H9 (cell line): ENCODE measurements around the gene BMPER. TPM values are rescaled to one million over a fixed set of nuclear protein-coding genes. Genes with fewer than 3 reads are reported as not detected.

Experiments used
- DNase-seq: peaks from one replicate; pipeline ENCODE4 v3.0.0-alpha.2; 2017
- H2AFZ ChIP-seq: one replicate; pipeline ENCODE4 v1.6.1; 2013; ENCODE audit warnings: mild to moderate bottlenecking, low read length, control low read depth, moderate library complexity
- H2AK5ac ChIP-seq: 2 replicates; pipeline ENCODE4 v1.6.1; 2013; ENCODE audit warnings: low read length, control low read depth, mixed read lengths; ENCODE audit not compliant: insufficient read length
- H2BK120ac ChIP-seq: one replicate; pipeline ENCODE4 v1.6.1; 2013; ENCODE audit warnings: low read depth, mild to moderate bottlenecking, low read length, control low read depth, inconsistent platforms; ENCODE audit not compliant: poor library complexity, severe bottlenecking
- H2BK12ac ChIP-seq: 2 replicates; pipeline ENCODE4 v1.6.1; 2013; ENCODE audit warnings: low read length, control low read depth, mixed read lengths, low read depth; ENCODE audit not compliant: insufficient read length
- H2BK15ac ChIP-seq: 2 replicates; pipeline ENCODE4 v1.6.1; 2013; ENCODE audit warnings: low read depth, low read length, control low read depth
- H2BK20ac ChIP-seq: one replicate; pipeline ENCODE4 v1.6.1; 2013; ENCODE audit warnings: low read depth, mild to moderate bottlenecking, low read length, control low read depth, inconsistent platforms; ENCODE audit not compliant: poor library complexity, severe bottlenecking
- H2BK5ac ChIP-seq: 2 replicates; pipeline ENCODE4 v1.6.1; 2013; ENCODE audit warnings: low read length, control low read depth, mixed read lengths; ENCODE audit not compliant: insufficient read length
- H3K14ac ChIP-seq: 2 replicates; pipeline ENCODE4 v1.6.1; 2013; ENCODE audit warnings: low read length, control low read depth; ENCODE audit not compliant: insufficient read depth
- H3K18ac ChIP-seq: 2 replicates; pipeline ENCODE4 v1.6.1; 2013; ENCODE audit warnings: low read depth, mild to moderate bottlenecking, mixed read lengths, low read length, control low read depth; ENCODE audit not compliant: insufficient read length
- H3K23ac ChIP-seq: 2 replicates; pipeline ENCODE4 v1.6.1; 2013; ENCODE audit warnings: low read length, control low read depth, mixed read lengths, low read depth; ENCODE audit not compliant: insufficient read length
- H3K23me2 ChIP-seq: 2 replicates; pipeline ENCODE4 v1.6.1; 2013; ENCODE audit warnings: low read depth, mild to moderate bottlenecking, mixed read lengths, low read length, control low read depth; ENCODE audit not compliant: insufficient read length, poor library complexity, severe bottlenecking
- H3K27ac ChIP-seq: 2 replicates; pipeline ENCODE4 v1.5.1; 2013; ENCODE audit warnings: low read length, control low read depth, mixed read lengths, low read depth; ENCODE audit not compliant: insufficient read length
- H3K27me3 ChIP-seq: 2 replicates; pipeline ENCODE4 v1.6.1; 2013; ENCODE audit warnings: low read length, control low read depth, inconsistent platforms; ENCODE audit not compliant: insufficient read depth
- H3K4ac ChIP-seq: 2 replicates; pipeline ENCODE4 v1.6.1; 2013; ENCODE audit warnings: low read depth, mild to moderate bottlenecking, control low read depth, inconsistent platforms, low read length, moderate library complexity
- H3K4me1 ChIP-seq: 2 replicates; pipeline ENCODE4 v1.6.1; 2013; ENCODE audit warnings: low read length, control low read depth, inconsistent platforms; ENCODE audit not compliant: insufficient read depth
- H3K4me2 ChIP-seq: 2 replicates; pipeline ENCODE4 v1.6.1; 2013; ENCODE audit warnings: low read length, control low read depth, mixed read lengths; ENCODE audit not compliant: insufficient read length, insufficient read depth
- H3K56ac ChIP-seq: 2 replicates; pipeline ENCODE4 v1.6.1; 2013; ENCODE audit warnings: low read depth, mild to moderate bottlenecking, mixed read lengths, low read length, control low read depth; ENCODE audit not compliant: insufficient read length
- H3K79me1 ChIP-seq: 2 replicates; pipeline ENCODE4 v1.6.1; 2013; ENCODE audit warnings: low read depth, mild to moderate bottlenecking, moderate library complexity, low read length, control low read depth, inconsistent platforms; ENCODE audit not compliant: insufficient read depth, poor library complexity, severe bottlenecking
- H3K79me2 ChIP-seq: 2 replicates; pipeline ENCODE4 v1.6.1; 2013; ENCODE audit warnings: low read length, control low read depth, inconsistent platforms; ENCODE audit not compliant: insufficient read depth
- H3K9ac ChIP-seq: 2 replicates; pipeline ENCODE4 v1.6.1; 2013; ENCODE audit warnings: low read length, control low read depth, mixed read lengths; ENCODE audit not compliant: insufficient read length; ENCODE audit errors: extremely low read depth
- H3K9me3 ChIP-seq: one replicate; pipeline ENCODE4 v1.6.1; 2013; ENCODE audit warnings: low read depth, low read length, inconsistent platforms; ENCODE audit not compliant: control insufficient read depth
- H3T11ph ChIP-seq: one replicate; pipeline ENCODE4 v1.6.1; 2013; ENCODE audit warnings: mild to moderate bottlenecking, low read length, control low read depth, inconsistent platforms
- H4K20me1 ChIP-seq: one replicate; pipeline ENCODE4 v1.6.1; 2013; ENCODE audit not compliant: control insufficient read depth, insufficient read length, insufficient read depth
- H4K5ac ChIP-seq: 2 replicates; pipeline ENCODE4 v1.6.1; 2013; ENCODE audit warnings: low read depth, mild to moderate bottlenecking, mixed read lengths, low read length, control low read depth; ENCODE audit not compliant: insufficient read length
- H4K8ac ChIP-seq: replicated peaks from 2 replicates; pipeline ENCODE4 v1.6.1; 2013; ENCODE audit warnings: low read length, control low read depth, mixed read lengths, low read depth; ENCODE audit not compliant: insufficient read length
- H4K91ac ChIP-seq: 2 replicates; pipeline ENCODE4 v1.6.1; 2013; ENCODE audit warnings: low read depth, mild to moderate bottlenecking, moderate library complexity, mixed read lengths, low read length, control low read depth; ENCODE audit not compliant: insufficient read length
- H3K27ac Mint-ChIP-seq, 3 experiments: 2 replicates in 2 of 3; 3 replicates in 1 of 3; pipeline ENCODE4 v1.8.0; 2020 to 2021; ENCODE audit warnings: mixed read lengths in 3 of 3, mild to moderate bottlenecking in 1 of 3, moderate library complexity in 1 of 3
- H3K27me3 Mint-ChIP-seq: 2 replicates; pipeline ENCODE4 v1.8.0; 2021; ENCODE audit warnings: low read depth, mild to moderate bottlenecking, moderate library complexity, mixed read lengths
- H3K36me3 Mint-ChIP-seq, 3 experiments: 2 replicates in 2 of 3; 3 replicates in 1 of 3; pipeline ENCODE4 v1.8.0; 2020 to 2021; ENCODE audit warnings: low read depth in 3 of 3, mixed read lengths in 3 of 3; ENCODE audit not compliant: insufficient read depth in 1 of 3
- H3K4me1 Mint-ChIP-seq, 2 experiments: 2 replicates each; pipeline ENCODE4 v1.8.0; 2020; ENCODE audit warnings: mixed read lengths in 2 of 2
- H3K4me3 Mint-ChIP-seq, 2 experiments: 2 replicates in 1 of 2; 3 replicates in 1 of 2; pipeline ENCODE4 v1.8.0; 2020 to 2021; ENCODE audit warnings: mild to moderate bottlenecking in 2 of 2, mixed read lengths in 2 of 2, moderate library complexity in 1 of 2
- H3K9me3 Mint-ChIP-seq, 2 experiments: 2 replicates in 1 of 2; 3 replicates in 1 of 2; pipeline ENCODE4 v1.8.0; 2020; ENCODE audit warnings: mild to moderate bottlenecking in 2 of 2, mixed read lengths in 2 of 2, moderate library complexity in 1 of 2
- WGBS: extraction: QIAGEN DNeasy Blood & Tissue Kit; methylation state at CpG from one replicate; pipeline ENCODE4 v1.1.7; 2013; ENCODE audit warnings: missing lambda C conversion rate, low lambda C conversion rate, mixed read lengths; ENCODE audit not compliant: insufficient read length; ENCODE audit errors: extremely low coverage; 5-methylcytosine and 5-hydroxymethylcytosine counted together
- total RNA-seq: library from RNA; stranded (reverse); gene quantifications from 2 replicates; pipeline ENCODE4 v1.2.1, GENCODE V29; 2021
- TF ChIP-seq, protein P1 (sequence below): fragments of 200-600 bp; sonication (generic); conservative IDR thresholded peaks from 3 replicates; pipeline ENCODE4 v1.8.0; 2021; ENCODE audit warnings: antibody characterized with exemption, mild to moderate bottlenecking

BMPER gene
- total RNA-seq, 1 experiment from 2014 or later = 0.20 TPM

DNA sequence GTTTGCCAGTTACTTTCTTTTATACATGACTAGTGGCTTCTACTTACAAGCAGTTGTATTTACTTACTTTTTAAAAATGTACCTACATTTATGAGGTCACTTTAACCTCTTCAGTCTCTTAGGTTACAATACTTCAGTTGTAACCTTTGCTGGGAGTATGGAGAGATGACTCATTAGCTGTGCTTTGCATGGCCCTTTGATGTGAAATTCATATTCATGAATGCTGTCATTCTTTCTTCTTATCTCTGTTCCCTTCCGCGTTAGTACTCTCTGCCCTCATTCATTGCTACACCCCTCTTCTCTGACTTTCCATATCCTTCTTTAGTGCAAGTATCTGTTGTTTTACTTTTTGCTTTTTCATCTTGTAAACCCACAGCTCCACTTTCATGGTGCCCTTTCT is 164.3 kb downstream of the BMPER start:
- H3K4ac ChIP-seq = no peak overlapping the region
- no peak overlapping the region for H3K4me2 ChIP-seq
- Mint-ChIP-seq H3K36me3 (no peaks in the 10 kb centered on the region; a peak in 2 of 7 replicates), H3K4me3 (no peak overlapping the region), H3K9me3 (peaks cover 2 to 3% of the 10 kb centered on the region in 2 experiments; a peak in 2 of 5 replicates), H3K27me3 (no peaks in the 10 kb centered on the region), H3K4me1 (peaks cover 19 to 21% of the 10 kb centered on the region in 2 experiments), H3K27ac (no peak overlapping the region)
- peaks cover 7% of the 10 kb centered on the region; the same call in 1 of the 2 replicates for H3K4me1 ChIP-seq
- no peaks in the 10 kb centered on the region for H3K9me3 ChIP-seq
- H2BK12ac ChIP-seq = no peak overlapping the region
- no peak overlapping the region for H3K56ac ChIP-seq
- no peaks in the 10 kb centered on the region for H3K79me2 ChIP-seq
- no CpG with 5 or more reads among the region's 2 CpGs for WGBS
- no peak overlapping the region for H4K91ac ChIP-seq
- no peak overlapping the region for H4K5ac ChIP-seq
- H3K79me1 ChIP-seq = no peaks in the 10 kb centered on the region
- no peak overlapping the region for H3K14ac ChIP-seq
- no peak overlapping the region for H3K23ac ChIP-seq
- no peak for DNase-seq
- H3K9ac ChIP-seq = no peak overlapping the region
- no peak overlapping the region for H2BK20ac ChIP-seq
- no peaks in the 10 kb centered on the region for H4K20me1 ChIP-seq
- H2BK5ac ChIP-seq = no peak overlapping the region
- H3K23me2 ChIP-seq = no peaks in the 10 kb centered on the region
- no peak overlapping the region for H3K18ac ChIP-seq
- H4K8ac ChIP-seq = no peak overlapping the region
- no peak overlapping the region for H3T11ph ChIP-seq
- no peak overlapping the region for H2AFZ ChIP-seq
- H3K27ac ChIP-seq = no peak overlapping the region
- no peak overlapping the region for H2BK15ac ChIP-seq
- H3K27me3 ChIP-seq = no peaks in the 10 kb centered on the region
- H2AK5ac ChIP-seq = no peak overlapping the region
- TF ChIP-seq, protein P1, sequence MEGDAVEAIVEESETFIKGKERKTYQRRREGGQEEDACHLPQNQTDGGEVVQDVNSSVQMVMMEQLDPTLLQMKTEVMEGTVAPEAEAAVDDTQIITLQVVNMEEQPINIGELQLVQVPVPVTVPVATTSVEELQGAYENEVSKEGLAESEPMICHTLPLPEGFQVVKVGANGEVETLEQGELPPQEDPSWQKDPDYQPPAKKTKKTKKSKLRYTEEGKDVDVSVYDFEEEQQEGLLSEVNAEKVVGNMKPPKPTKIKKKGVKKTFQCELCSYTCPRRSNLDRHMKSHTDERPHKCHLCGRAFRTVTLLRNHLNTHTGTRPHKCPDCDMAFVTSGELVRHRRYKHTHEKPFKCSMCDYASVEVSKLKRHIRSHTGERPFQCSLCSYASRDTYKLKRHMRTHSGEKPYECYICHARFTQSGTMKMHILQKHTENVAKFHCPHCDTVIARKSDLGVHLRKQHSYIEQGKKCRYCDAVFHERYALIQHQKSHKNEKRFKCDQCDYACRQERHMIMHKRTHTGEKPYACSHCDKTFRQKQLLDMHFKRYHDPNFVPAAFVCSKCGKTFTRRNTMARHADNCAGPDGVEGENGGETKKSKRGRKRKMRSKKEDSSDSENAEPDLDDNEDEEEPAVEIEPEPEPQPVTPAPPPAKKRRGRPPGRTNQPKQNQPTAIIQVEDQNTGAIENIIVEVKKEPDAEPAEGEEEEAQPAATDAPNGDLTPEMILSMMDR = no peak
- H2BK120ac ChIP-seq = no peak overlapping the region
